Right atrium auricular region (tissue), 2 donors: ENCODE results near the gene LGALS1. TPM values are rescaled to one million over a fixed set of nuclear protein-coding genes. Genes with fewer than 3 reads are reported as not detected.

ENCODE experiments used
- DNase-seq: peaks from one replicate; pipeline ENCODE4 v3.0.0-alpha.2; 2019; ENCODE audit warnings: low spot score
- H3K27ac ChIP-seq, 2 donors: fragments of 200-600 bp; sonication (generic); 1 replicate in 1 of 2; 2 replicates in 1 of 2; pipeline ENCODE4 v1.5.1; 2016 to 2019
- H3K27me3 ChIP-seq, 2 donors: fragments of 200-600 bp; sonication (generic); one replicate each; pipeline versions ENCODE4 v1.5.1 to v1.6.0; 2017 to 2019
- H3K36me3 ChIP-seq: fragments of 200-600 bp; sonication (generic); one replicate; pipeline ENCODE4 v1.5.1; 2016
- H3K4me1 ChIP-seq, 2 donors: fragments of 200-600 bp; sonication (generic); one replicate each; pipeline versions ENCODE4 v1.5.1 to v1.6.0; 2017 to 2019
- H3K4me3 ChIP-seq, 2 donors: fragments of 200-600 bp; sonication (generic); 1 replicate in 1 of 2; 2 replicates in 1 of 2; pipeline ENCODE4 v1.5.1; 2017 to 2019; ENCODE audit warnings: mild to moderate bottlenecking in 1 of 2, moderate library complexity in 1 of 2
- H3K9me3 ChIP-seq, 2 donors: fragments of 200-600 bp; sonication (generic); one replicate each; pipeline ENCODE4 v1.5.1; 2019
- CTCF ChIP-seq, 2 donors: fragments of 200-600 bp; sonication (generic); IDR thresholded peaks; one replicate each; pipeline ENCODE4 v1.5.1; 2019; ENCODE audit warnings: antibody characterized with exemption in 2 of 2
- total RNA-seq, 2 donors: library from RNA; depleted of rRNA; stranded (reverse); fragments of >200 nt; gene quantifications; one replicate each; pipeline ENCODE4 v1.1.0, GENCODE V29; 2016

The LGALS1 gene
- total RNA-seq, 2 donors from 2014 or later: 584 to 1,958 TPM

- peaks cover 6% of the 10 kb centered on the region for H3K36me3 ChIP-seq
Observed at GRCh38 chr22:37632174-37633088, 43.0 kb upstream of the LGALS1 start.

GRCh38 chr22:37633089-37633624, 42.3 kb upstream of the LGALS1 start:
- DNase-seq: no peak
- H3K27ac ChIP-seq: peak overlapping the region; percentile 63 to 84
- no peak for TF ChIP-seq CTCF (IDR thresholded peaks at IDR 0.05)
- no peak overlapping the region for H3K4me3 ChIP-seq
- H3K4me1 ChIP-seq: peaks cover 5 to 26% of the 10 kb centered on the region in 2 donors
- H3K27me3 ChIP-seq: no peaks in the 10 kb centered on the region
- no peaks in the 10 kb centered on the region for H3K9me3 ChIP-seq
- H3K36me3 ChIP-seq: peaks cover 6% of the 10 kb centered on the region

More at GRCh38 chr22:37632174-37633088, 43.0 kb upstream of the LGALS1 start:
- H3K27ac ChIP-seq: peak overlapping the region; percentile 63 to 84
- DNase-seq: no peak
- no peak overlapping the region for H3K4me3 ChIP-seq
- no peaks in the 10 kb centered on the region for H3K27me3 ChIP-seq
- TF ChIP-seq CTCF (IDR thresholded peaks at IDR 0.05): no peak
- H3K9me3 ChIP-seq: no peaks in the 10 kb centered on the region
- peaks cover 5 to 30% of the 10 kb centered on the region in 2 donors for H3K4me1 ChIP-seq

GRCh38 chr22:37633625-37634416, 41.6 kb upstream of the LGALS1 start:
- Histone ChIP-seq H3K36me3 (peaks cover 6% of the 10 kb centered on the region), H3K4me1 (peaks cover 5 to 33% of the 10 kb centered on the region in 2 donors), H3K9me3 (no peaks in the 10 kb centered on the region), H3K27me3 (no peaks in the 10 kb centered on the region), H3K27ac (peak overlapping the region; percentile 63 to 84), H3K4me3 (peak overlapping the region; percentile 12 to 29)
- peak in 1 of 2 donors; percentile 30 for TF ChIP-seq CTCF (IDR thresholded peaks at IDR 0.05)
- DNase-seq: peak; percentile 88

GRCh38 chr22:37634417-37634924, 41.0 kb upstream of the LGALS1 start:
- no peaks in the 10 kb centered on the region for H3K9me3 ChIP-seq
- H3K4me1 ChIP-seq: peaks cover 5 to 40% of the 10 kb centered on the region in 2 donors
- no peaks in the 10 kb centered on the region for H3K27me3 ChIP-seq
- no peak for DNase-seq
- TF ChIP-seq CTCF (IDR thresholded peaks at IDR 0.05): no peak
- H3K4me3 ChIP-seq: peak overlapping the region; percentile 12 to 29
- peaks cover 2% of the 10 kb centered on the region for H3K36me3 ChIP-seq
- peak overlapping the region; percentile 63 to 84 for H3K27ac ChIP-seq

GRCh38 chr22:37635157-37635556, 40.3 kb upstream of the LGALS1 start:
- Histone ChIP-seq H3K4me3 (no peak overlapping the region), H3K36me3 (no peaks in the 10 kb centered on the region), H3K27ac (peak overlapping the region in 1 of 2 donors; percentile 6), H3K4me1 (peaks cover 5 to 46% of the 10 kb centered on the region in 2 donors), H3K27me3 (no peaks in the 10 kb centered on the region), H3K9me3 (no peaks in the 10 kb centered on the region)
- no peak for TF ChIP-seq CTCF (IDR thresholded peaks at IDR 0.05)
- DNase-seq: no peak
